Osteocyte (in vitro differentiated cells): ENCODE results near the gene ASCC2. TPM values are rescaled to one million over a fixed set of nuclear protein-coding genes. Genes with fewer than 3 reads are reported as not detected.

Source experiments
- DNase-seq: peaks from one replicate; pipeline ENCODE4 v3.0.0; 2021; ENCODE audit warnings: mixed read lengths; ENCODE audit not compliant: unreplicated experiment; ENCODE audit errors: extremely low spot score
- H3K27ac Mint-ChIP-seq: one replicate; pipeline ENCODE4 v1.8.0; 2021; ENCODE audit warnings: mild to moderate bottlenecking, mixed read lengths; ENCODE audit not compliant: unreplicated experiment
- H3K27me3 Mint-ChIP-seq: one replicate; pipeline ENCODE4 v1.8.0; 2021; ENCODE audit warnings: mixed read lengths; ENCODE audit not compliant: unreplicated experiment
- H3K36me3 Mint-ChIP-seq: one replicate; pipeline ENCODE4 v1.8.0; 2021; ENCODE audit warnings: mixed read lengths; ENCODE audit not compliant: unreplicated experiment
- H3K4me1 Mint-ChIP-seq: one replicate; pipeline ENCODE4 v1.8.0; 2021; ENCODE audit warnings: mixed read lengths; ENCODE audit not compliant: unreplicated experiment
- H3K4me3 Mint-ChIP-seq: one replicate; pipeline ENCODE4 v1.8.0; 2021; ENCODE audit warnings: mild to moderate bottlenecking, moderate library complexity, mixed read lengths; ENCODE audit not compliant: unreplicated experiment
- H3K9me3 Mint-ChIP-seq: one replicate; pipeline ENCODE4 v1.8.0; 2021; ENCODE audit warnings: mixed read lengths; ENCODE audit not compliant: unreplicated experiment
- CTCF ChIP-seq: fragments of 200-600 bp; sonication (generic); IDR thresholded peaks from 2 replicates; pipeline ENCODE4 v1.5.0; 2021; ENCODE audit warnings: antibody characterized with exemption, mild to moderate bottlenecking, moderate library complexity
- total RNA-seq: library from RNA; stranded (reverse); gene quantifications from 2 replicates; pipeline ENCODE4 v1.2.1, GENCODE V29; 2021

ASCC2 gene
- total RNA-seq, 1 donor from 2014 or later: 49.4 TPM

GRCh38 chr22:29768052-29768693, 69.9 kb downstream of the ASCC2 start:
- Mint-ChIP-seq H3K9me3 (no peaks in the 10 kb centered on the region), H3K36me3 (peaks cover 13% of the 10 kb centered on the region), H3K4me1 (peaks cover 27% of the 10 kb centered on the region), H3K27me3 (no peaks in the 10 kb centered on the region), H3K4me3 (peak overlapping the region; percentile 97), H3K27ac (peak overlapping the region; percentile 96)
- no peak for DNase-seq
- TF ChIP-seq CTCF: no peak

- Mint-ChIP-seq H3K27me3 (no peaks in the 10 kb centered on the region), H3K9me3 (no peaks in the 10 kb centered on the region), H3K4me1 (peaks cover 27% of the 10 kb centered on the region), H3K4me3 (peak within 1 kb of the TSS; percentile 97), H3K27ac (peak within 1 kb of the TSS; percentile 96), H3K36me3 (peaks cover 13% of the 10 kb centered on the region)
- DNase-seq: peak; percentile 97
- TF ChIP-seq CTCF: no peak
Observed at GRCh38 chr22:29767171-29768051, 70.7 kb downstream of the ASCC2 start, which contains the start of gene UQCR10. TSS of gene UQCR10 (plus strand) at chr22:29767369. CDS start at chr22:29767399, 30 bp downstream.

- no peak for TF ChIP-seq CTCF
- H3K27me3 Mint-ChIP-seq: no peaks in the 10 kb centered on the region
- H3K27ac Mint-ChIP-seq: peak within 1 kb of the TSS; percentile 96
Observed at GRCh38 chr22:29766632-29767170, 71.4 kb downstream of the ASCC2 start, which contains the start of gene ZMAT5. TSS of gene ZMAT5 (minus strand) at chr22:29767007. CDS start at chr22:29748544, 18,463 bp downstream.

GRCh38 chr22:29765905-29766631, 72.0 kb downstream of the ASCC2 start:
- DNase-seq: no peak
- peaks cover 11% of the 10 kb centered on the region for H3K36me3 Mint-ChIP-seq
- no peaks in the 10 kb centered on the region for H3K27me3 Mint-ChIP-seq
- peak overlapping the region; percentile 96 for H3K27ac Mint-ChIP-seq
- H3K4me1 Mint-ChIP-seq: peaks cover 27% of the 10 kb centered on the region
- H3K4me3 Mint-ChIP-seq: peak overlapping the region; percentile 97
- TF ChIP-seq CTCF: no peak
- H3K9me3 Mint-ChIP-seq: no peaks in the 10 kb centered on the region

More at GRCh38 chr22:29766632-29767170, 71.4 kb downstream of the ASCC2 start, which contains the start of gene ZMAT5:
- peaks cover 27% of the 10 kb centered on the region for H3K4me1 Mint-ChIP-seq
- peak within 1 kb of the TSS; percentile 97 for H3K4me3 Mint-ChIP-seq
- H3K9me3 Mint-ChIP-seq: no peaks in the 10 kb centered on the region
- H3K36me3 Mint-ChIP-seq: peaks cover 11% of the 10 kb centered on the region
- peak; percentile 96 for DNase-seq
